Mononuclear cell (primary cell): ENCODE data around the gene AMZ1. TPM values are rescaled to one million over a fixed set of nuclear protein-coding genes. Genes with fewer than 3 reads are reported as not detected.

Source experiments
- H3K27me3 ChIP-seq: 2 replicates; pipeline ENCODE4 v1.6.0; 2011; ENCODE audit warnings: low read length, control low read depth; ENCODE audit not compliant: insufficient read depth
- H3K4me1 ChIP-seq: 2 replicates; pipeline ENCODE4 v1.5.1; 2011; ENCODE audit warnings: mild to moderate bottlenecking, low read length, control low read depth; ENCODE audit not compliant: insufficient read depth
- H3K4me3 ChIP-seq: 2 replicates; pipeline ENCODE4 v1.5.1; 2011; ENCODE audit warnings: mild to moderate bottlenecking, low read length, moderate library complexity
- H3K9me3 ChIP-seq: 2 replicates; pipeline ENCODE4 v1.5.1; 2011; ENCODE audit warnings: low read depth, mild to moderate bottlenecking, control low read depth, low read length
- total RNA-seq: library from RNA; depleted of rRNA; stranded (reverse); fragments of >200 nt; gene quantifications from one replicate; pipeline ENCODE4 v1.2.3, GENCODE V29; 2012

The AMZ1 gene
- total RNA-seq, 1 donor, result 0.63 TPM

DNA sequence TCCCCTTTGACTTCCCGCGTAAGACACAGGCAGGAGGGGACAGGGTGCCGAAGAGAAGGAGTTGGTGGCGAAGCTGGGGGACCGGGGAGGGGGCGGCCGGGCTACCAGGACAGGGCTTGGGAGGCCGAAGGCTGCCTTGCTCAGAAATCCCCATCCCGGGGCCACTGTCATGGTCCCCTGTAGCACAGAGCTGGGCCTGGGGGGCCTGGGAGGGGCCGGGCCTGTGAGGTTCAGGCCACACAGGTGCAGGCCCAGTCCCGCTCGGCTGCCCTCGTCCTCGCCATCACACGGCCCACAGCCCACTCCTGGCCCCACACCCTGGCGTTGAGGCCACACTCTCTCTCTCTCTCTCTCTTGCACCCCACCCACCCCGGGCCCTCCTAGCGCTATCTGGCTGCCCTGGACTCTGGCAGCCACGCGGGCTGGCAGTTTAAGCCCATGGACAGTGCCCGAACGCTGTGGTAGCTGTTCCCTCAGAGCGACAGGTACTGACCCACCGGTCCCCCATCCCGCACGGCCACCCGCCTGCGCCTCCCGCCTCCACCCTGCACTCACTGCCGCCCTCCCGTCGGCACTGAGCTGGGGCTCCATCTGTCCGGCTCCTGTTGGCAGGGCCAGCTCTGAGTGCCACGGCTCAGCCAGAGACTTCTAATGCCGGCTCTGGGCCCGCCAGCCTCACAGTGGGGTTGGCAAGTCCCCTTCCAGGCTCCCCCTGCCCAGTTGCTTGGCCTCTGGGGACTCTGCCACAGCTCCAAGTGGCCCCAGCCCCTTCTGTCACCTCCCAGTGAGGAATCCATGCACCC is 28.2 kb upstream of the AMZ1 start:
- Histone ChIP-seq H3K27me3 (no peaks in the 10 kb centered on the region), H3K4me3 (no peak overlapping the region), H3K9me3 (no peaks in the 10 kb centered on the region), H3K4me1 (no peaks in the 10 kb centered on the region)

DNA sequence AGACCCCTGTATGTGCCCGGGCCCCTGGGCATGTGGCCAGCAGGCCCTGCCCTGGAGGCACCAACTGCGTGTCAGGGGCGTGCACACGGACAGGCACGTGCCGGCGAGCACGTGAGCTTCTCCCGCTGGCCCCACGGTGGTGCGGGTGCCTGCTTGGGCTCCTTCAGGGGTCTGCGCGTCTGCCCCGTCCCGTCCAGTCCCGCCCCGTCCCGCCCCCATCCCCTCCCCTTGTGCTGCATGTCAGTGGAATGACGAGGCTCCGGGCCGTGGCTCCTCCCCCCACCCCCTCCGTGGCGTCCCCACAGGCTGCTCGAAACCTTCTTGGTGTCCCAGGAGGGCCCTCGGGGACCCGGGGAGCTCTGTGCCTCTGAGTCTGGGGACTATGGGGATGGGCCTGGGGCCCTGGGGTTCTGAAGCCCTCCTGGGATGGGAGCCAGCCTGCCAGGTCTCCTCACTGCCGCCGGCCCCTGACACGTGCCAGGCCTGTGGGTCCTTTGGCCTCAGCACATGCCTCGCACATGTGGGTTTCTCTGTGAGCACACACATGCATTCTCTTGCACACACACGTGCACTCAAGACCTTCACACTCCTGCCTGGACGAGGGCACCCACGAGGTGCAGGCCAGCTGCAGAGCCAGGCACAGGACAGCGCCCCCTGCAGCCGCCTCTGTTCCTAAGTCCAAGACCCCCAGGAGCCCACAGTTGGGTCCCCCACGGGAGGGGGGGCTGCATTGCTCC is 27.5 kb upstream of the AMZ1 start:
- Histone ChIP-seq H3K27me3 (no peaks in the 10 kb centered on the region), H3K4me3 (no peak overlapping the region), H3K4me1 (no peaks in the 10 kb centered on the region), H3K9me3 (no peaks in the 10 kb centered on the region)

DNA sequence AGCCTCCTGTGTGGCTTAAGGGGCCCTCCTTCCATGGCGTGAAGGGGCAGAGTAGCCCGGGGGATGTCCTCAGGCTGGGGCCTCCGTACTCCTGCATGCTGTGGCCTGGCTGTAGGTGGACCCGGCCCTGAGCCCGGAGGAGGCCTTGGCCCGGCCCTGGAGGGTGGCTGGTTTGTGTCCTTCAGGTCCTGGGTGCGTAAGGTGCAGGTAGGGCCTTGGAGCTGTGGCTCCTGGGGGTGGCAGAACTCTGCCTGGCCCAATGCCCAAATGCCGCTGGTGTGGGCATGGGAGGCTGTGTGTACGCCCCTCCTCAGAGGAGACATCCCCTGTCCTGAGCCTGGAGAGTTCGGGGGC is 26.9 kb upstream of the AMZ1 start:
- Histone ChIP-seq H3K27me3 (no peaks in the 10 kb centered on the region), H3K9me3 (no peaks in the 10 kb centered on the region), H3K4me1 (no peaks in the 10 kb centered on the region), H3K4me3 (no peak overlapping the region)

DNA sequence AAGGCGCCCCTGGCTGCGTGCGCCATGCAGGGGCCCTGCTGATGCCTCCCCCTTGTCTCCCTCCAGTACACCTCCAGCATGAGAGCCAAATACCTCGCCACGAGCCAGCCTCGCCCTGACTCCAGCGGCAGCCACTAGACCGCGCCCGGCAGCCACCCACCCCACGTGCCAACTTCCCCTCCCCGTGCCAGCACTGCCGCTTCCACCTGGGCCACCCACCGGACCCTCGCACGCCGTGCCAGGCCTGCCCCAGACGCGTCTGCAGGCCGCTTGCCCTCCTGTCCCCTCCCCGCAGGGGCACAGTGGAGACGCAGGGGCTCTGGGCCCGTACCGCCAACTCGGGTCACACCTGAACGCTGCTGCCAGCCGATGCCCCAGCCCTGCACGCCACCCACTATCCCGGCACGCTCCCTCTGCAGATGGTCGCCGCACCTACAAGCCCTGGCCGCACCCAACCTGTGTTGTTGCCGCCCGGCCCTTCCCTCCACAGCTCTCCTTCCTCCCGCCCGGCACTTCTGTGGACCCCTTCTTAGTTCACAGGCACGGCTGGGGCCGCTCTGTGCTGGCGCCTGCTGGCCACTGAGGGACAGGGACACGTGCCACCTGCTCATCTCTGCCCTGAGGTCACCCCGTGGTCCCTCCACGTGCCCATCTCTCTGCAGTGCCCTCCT is 26.3 kb upstream of the AMZ1 start:
- no peaks in the 10 kb centered on the region for H3K4me1 ChIP-seq
- no peak overlapping the region for H3K4me3 ChIP-seq
- no peaks in the 10 kb centered on the region for H3K27me3 ChIP-seq
- no peaks in the 10 kb centered on the region for H3K9me3 ChIP-seq

DNA sequence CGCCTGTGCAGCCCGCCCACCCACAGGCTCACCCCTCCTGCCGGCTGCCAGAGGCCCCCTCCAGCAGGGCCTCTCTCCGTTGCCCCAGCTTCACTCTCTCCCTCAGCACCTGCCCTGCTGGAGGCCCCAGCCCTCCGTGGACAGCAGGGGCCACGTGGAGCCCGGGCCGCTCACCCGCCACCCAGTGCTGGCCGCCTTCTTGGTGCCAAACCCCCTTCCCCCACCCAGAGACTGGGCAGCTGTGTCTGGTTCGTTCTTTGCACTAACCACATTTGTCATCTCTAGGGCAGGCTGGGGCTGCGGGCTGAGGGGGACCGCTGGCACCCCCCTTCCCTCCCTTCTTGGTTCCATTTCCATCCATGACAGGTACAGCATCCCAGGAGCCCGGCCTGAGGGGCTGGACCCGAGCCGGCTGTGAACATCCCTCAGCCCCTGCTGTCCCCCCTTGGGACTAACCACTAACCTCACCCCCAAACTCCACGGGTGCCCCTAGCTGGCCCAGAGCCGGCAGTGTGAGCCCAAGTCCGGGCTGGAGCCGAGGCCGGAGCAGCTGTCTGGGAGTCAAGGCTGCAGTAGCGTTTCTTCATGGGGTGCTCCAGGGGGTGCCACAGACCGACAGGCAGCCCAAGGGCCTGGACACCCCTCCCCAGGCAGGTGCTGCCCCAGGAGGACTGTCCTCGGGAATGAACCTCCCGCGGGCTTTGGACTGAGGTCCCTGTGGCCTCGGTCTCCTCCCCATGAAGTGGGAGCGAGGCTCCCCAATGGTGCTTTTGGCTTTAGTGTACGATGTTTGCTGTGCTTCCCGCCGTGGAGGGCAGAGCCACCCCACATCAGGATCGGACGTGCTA is 25.5 kb upstream of the AMZ1 start:
- H3K4me3 ChIP-seq, result no peak overlapping the region
- H3K4me1 ChIP-seq, result no peaks in the 10 kb centered on the region
- no peaks in the 10 kb centered on the region for H3K9me3 ChIP-seq
- H3K27me3 ChIP-seq, result no peaks in the 10 kb centered on the region

DNA sequence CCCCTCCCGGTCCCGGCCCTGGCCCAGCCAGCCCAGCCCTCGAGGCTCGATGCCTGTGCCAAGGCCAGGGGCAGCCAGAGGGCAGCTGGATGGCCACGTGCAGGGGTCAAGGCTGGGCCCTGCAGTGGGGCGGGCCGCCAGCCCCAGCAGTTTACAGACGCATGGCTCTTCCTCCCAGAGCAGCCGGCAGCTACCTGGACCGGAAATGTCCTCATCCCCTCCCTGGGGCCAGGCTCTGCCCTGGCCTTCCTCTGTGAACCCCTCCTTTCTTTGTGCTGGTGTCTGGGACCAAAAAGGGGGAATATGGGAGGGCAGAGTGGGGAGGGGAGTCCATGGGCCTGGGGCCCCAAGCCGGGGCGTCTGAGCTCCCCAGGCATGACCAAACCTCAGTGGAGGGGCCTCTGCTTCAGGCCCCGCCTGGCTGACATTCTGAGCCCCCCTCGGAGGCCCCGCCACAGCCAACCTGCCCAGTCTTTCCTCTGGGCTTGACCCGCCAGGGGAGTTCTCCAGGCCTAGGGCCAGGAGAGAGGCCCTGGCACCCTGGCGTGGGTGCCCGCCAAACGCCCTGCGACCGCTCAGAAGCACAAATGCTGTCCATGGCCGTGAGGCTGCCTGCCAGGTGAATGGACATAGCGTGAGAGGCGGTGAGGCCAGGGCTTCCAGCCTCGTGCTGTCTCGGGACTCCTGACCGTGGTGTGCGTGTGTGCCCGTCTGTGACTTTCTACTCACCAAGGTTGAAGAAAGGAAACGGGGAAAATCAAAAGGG is 24.7 kb upstream of the AMZ1 start:
- Histone ChIP-seq H3K4me3 (no peak overlapping the region), H3K27me3 (no peaks in the 10 kb centered on the region), H3K4me1 (no peaks in the 10 kb centered on the region), H3K9me3 (no peaks in the 10 kb centered on the region)

DNA sequence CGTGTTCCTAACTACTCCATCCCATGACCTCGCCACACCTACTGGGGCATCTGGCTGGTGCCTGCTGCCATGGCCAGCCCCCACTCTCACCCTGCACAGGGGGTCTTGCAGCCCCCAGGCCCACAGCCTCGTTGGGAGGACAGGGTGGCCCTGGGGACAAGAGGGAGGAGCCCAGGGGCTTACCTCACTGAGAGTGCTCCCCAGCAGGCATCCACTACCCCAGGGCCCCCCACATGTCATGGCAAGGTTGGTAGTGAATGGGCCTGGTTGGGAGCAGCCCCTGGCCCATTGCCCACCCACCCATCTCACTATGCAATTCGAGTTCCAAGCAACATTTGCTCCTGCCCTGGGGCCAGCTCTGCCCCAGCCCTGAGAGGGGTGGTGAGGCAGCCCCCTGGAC is 24.0 kb upstream of the AMZ1 start:
- Histone ChIP-seq H3K27me3 (no peaks in the 10 kb centered on the region), H3K4me3 (no peak overlapping the region), H3K4me1 (no peaks in the 10 kb centered on the region)

DNA sequence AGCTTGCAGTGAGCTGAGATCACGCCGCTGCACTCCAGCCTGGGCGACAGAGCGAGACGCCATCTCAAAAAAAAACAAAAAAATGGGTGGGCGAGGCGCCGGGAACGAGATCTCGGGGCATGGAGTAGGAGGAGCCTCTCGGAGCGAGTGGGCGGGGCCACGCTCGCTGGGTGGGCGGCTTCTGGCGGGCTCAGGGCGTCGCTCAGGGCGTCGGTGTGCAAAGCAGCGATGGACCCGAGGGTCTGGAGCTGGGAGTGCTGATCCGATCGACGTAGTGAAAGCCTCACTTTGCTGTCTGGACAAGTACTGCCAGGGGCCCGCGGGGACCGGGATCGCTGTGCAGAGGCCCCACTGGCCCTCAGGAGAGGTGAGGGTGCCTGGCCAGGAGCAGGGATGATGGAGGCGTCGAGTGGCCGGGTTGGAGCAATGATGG is 22.6 kb upstream of the AMZ1 start:
- Histone ChIP-seq H3K4me1 (no peaks in the 10 kb centered on the region), H3K27me3 (no peaks in the 10 kb centered on the region), H3K4me3 (no peak overlapping the region), H3K9me3 (no peaks in the 10 kb centered on the region)

More for the DNA sequence above, 24.0 kb upstream of the AMZ1 start:
- no peaks in the 10 kb centered on the region for H3K9me3 ChIP-seq

DNA sequence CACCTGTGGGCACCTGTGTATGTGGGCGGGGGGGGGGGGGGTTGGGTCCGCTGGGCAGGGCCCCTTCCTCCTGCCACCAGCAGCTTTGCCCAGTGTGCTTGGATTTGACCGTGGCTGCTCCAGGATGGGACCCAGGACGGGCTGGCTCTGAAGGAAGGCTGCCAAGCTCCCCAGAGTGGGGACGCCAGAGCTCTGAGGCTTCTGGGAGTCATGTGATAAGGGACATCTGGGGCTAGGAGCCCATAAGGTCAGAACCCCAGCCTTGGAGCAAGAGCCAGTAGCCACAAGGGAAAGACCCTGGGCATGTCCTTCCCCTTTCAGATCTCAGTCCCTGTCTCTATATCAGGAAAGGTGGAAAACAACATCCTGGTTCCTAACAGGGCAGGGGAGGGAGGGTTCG is 21.8 kb upstream of the AMZ1 start:
- H3K9me3 ChIP-seq, result no peaks in the 10 kb centered on the region
- no peaks in the 10 kb centered on the region for H3K27me3 ChIP-seq
- H3K4me3 ChIP-seq, result no peak overlapping the region
- peaks cover 3% of the 10 kb centered on the region for H3K4me1 ChIP-seq

DNA sequence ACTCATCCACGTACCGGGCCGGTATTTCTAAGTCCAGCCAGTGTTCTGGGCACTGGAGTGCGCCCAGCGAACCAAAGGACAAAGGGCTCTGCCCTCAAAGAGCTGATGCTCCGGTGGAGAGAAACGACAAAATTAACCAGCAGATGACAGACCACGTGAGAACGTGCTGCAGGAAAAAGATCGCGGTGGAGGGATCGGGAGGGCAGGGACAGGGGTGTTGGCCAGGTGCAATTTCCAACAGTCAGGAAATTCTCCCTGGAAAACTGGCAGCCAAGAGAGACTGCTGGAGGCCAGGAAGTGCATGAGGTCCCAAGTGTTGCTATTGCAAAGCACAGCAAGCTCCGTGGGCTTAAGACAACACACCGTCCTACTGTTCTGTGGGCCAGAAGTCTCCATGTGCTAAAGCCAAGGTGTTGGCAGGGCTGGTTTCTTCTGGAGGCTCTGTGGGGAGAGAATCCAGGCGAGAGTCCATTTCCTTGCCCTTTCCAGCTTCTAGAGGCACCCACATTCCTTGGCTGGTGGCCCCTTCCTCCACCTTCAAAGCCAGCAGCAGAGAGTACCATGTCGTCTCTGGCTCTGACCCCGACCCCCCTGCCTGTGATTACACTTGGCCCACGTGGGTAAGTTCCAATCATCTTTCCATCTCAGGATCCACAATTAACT is 21.3 kb upstream of the AMZ1 start:
- Histone ChIP-seq H3K9me3 (no peaks in the 10 kb centered on the region), H3K4me1 (peaks cover 5% of the 10 kb centered on the region), H3K4me3 (no peak overlapping the region), H3K27me3 (no peaks in the 10 kb centered on the region)

DNA sequence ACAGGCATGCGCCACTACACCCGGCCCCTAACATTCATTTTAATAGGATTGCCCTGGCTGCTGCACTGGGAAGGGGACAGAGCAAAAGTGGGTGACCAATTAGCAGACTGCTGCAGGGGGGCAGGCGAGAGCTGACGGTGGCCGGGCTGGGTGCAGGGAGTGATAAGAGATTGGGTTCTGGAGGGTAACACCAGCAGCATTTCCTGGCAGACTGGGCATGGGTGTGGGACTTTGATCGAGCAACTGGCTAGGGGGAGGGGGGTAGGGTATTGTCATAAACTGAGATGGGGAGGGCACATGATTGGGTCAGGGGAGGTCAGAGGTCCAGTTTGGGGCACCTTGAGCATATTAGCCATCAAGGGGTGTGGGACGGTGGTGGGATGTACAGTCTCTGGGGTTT is 20.2 kb upstream of the AMZ1 start:
- Histone ChIP-seq H3K4me3 (no peak overlapping the region), H3K9me3 (no peaks in the 10 kb centered on the region), H3K27me3 (no peaks in the 10 kb centered on the region), H3K4me1 (peaks cover 5% of the 10 kb centered on the region)

DNA sequence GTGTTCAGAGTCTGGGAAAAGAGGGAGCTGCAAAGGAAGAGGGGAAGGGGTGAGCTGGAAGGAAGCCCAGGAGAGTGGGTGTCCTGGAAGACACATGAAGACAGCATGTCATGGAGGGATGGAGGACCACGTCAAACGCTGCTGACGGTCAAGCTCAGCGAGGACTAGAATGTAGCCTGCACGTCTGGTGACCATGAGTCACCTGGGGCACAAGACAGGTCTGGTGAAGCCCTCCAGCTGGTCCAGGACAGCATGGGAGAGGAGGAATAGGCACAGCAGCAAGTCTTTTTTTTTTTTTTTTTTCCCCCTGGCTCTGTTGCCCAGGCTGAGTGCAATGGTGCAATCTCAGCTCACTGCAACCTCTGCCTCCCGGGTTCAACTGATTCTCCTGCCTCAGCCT is 19.6 kb upstream of the AMZ1 start:
- Histone ChIP-seq H3K27me3 (no peaks in the 10 kb centered on the region), H3K4me1 (peaks cover 5% of the 10 kb centered on the region), H3K4me3 (no peak overlapping the region), H3K9me3 (no peaks in the 10 kb centered on the region)

DNA sequence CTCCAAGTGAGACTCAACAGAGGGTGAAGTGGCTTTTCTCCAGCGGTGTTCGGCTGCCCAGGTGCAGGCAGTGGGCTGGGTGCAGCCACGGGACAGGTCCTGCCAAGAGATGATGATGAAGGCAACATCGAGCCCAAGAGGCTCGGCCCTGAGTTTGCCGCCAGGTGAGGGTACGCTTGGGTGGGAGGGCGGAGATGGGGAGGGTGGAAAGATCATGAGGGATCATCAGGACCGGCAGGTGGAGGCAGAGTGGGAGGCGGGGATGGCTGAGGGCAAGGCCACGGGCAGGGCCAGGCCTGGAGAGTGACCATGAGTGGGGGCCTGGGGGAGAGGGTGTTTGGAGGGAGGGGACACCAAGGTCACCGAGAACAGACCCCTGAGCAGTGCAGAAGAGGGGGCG is 17.8 kb upstream of the AMZ1 start:
- Histone ChIP-seq H3K4me1 (peaks cover 5% of the 10 kb centered on the region), H3K9me3 (no peaks in the 10 kb centered on the region), H3K4me3 (no peak overlapping the region), H3K27me3 (no peaks in the 10 kb centered on the region)
